Trophoblast cell (in vitro differentiated cells and primary cell): ENCODE measurements around the gene EPHB1.

ENCODE experiments used
- DNase-seq, 2 donors: peaks; one replicate each; pipeline ENCODE4 v3.0.0-alpha.2; 2016
- H2AFZ ChIP-seq: 2 replicates; pipeline ENCODE4 v1.6.1; 2013; ENCODE audit warnings: low read length, moderate library complexity, mild to moderate bottlenecking; ENCODE audit not compliant: insufficient read depth, poor library complexity
- H2AK5ac ChIP-seq: 2 replicates; pipeline ENCODE4 v1.6.1; 2013; ENCODE audit warnings: mild to moderate bottlenecking, low read length
- H2BK120ac ChIP-seq: 2 replicates; pipeline ENCODE4 v1.6.1; 2013; ENCODE audit warnings: low read length, mild to moderate bottlenecking, moderate library complexity; ENCODE audit not compliant: insufficient read depth, poor library complexity
- H2BK12ac ChIP-seq: 2 replicates; pipeline ENCODE4 v1.6.1; 2013; ENCODE audit warnings: mild to moderate bottlenecking, low read length, moderate library complexity
- H2BK5ac ChIP-seq: 2 replicates; pipeline ENCODE4 v1.6.1; 2013; ENCODE audit warnings: low read length, low read depth, moderate library complexity, mild to moderate bottlenecking; ENCODE audit not compliant: poor library complexity
- H3K14ac ChIP-seq: 2 replicates; pipeline ENCODE4 v1.6.1; 2013; ENCODE audit warnings: mild to moderate bottlenecking, low read length
- H3K18ac ChIP-seq: 2 replicates; pipeline ENCODE4 v1.6.1; 2013; ENCODE audit warnings: mild to moderate bottlenecking, low read length
- H3K23ac ChIP-seq: 2 replicates; pipeline ENCODE4 v1.6.1; 2013; ENCODE audit warnings: low read length
- H3K27ac ChIP-seq: 2 replicates; pipeline ENCODE4 v1.5.1; 2013; ENCODE audit warnings: low read depth, mild to moderate bottlenecking, inconsistent platforms, low read length, moderate library complexity
- H3K27me3 ChIP-seq: 2 replicates; pipeline ENCODE4 v1.6.1; 2013; ENCODE audit warnings: inconsistent platforms, mild to moderate bottlenecking, low read length, moderate library complexity; ENCODE audit not compliant: insufficient read depth
- H3K36me3 ChIP-seq, 2 experiments: 1 replicate in 1 of 2; 2 replicates in 1 of 2; pipeline ENCODE4 v1.6.1; 2013; ENCODE audit warnings: low read length in 2 of 2, mild to moderate bottlenecking in 2 of 2, moderate library complexity in 1 of 2; ENCODE audit not compliant: insufficient read depth in 2 of 2, control insufficient read depth in 1 of 2
- H3K4ac ChIP-seq: 2 replicates; pipeline ENCODE4 v1.6.1; 2013; ENCODE audit warnings: low read depth, mild to moderate bottlenecking, low read length, moderate library complexity
- H3K4me1 ChIP-seq, 2 experiments: 1 replicate in 1 of 2; 2 replicates in 1 of 2; pipeline ENCODE4 v1.6.1; 2013; ENCODE audit warnings: low read length in 2 of 2, mild to moderate bottlenecking in 2 of 2, moderate library complexity in 1 of 2; ENCODE audit not compliant: insufficient read depth in 2 of 2, control insufficient read depth in 1 of 2
- H3K4me2 ChIP-seq: 2 replicates; pipeline ENCODE4 v1.6.1; 2013; ENCODE audit warnings: inconsistent platforms, mild to moderate bottlenecking, low read length, moderate library complexity
- H3K4me3 ChIP-seq: 2 replicates; pipeline ENCODE4 v1.5.1; 2013; ENCODE audit warnings: mild to moderate bottlenecking, low read depth, low read length, inconsistent platforms
- H3K79me1 ChIP-seq: one replicate; pipeline ENCODE4 v1.6.1; 2013; ENCODE audit warnings: low read length
- H3K79me2 ChIP-seq: 2 replicates; pipeline ENCODE4 v1.6.1; 2013; ENCODE audit warnings: low read length, mild to moderate bottlenecking; ENCODE audit not compliant: control insufficient read depth, insufficient read depth, poor library complexity
- H3K9ac ChIP-seq: 2 replicates; pipeline ENCODE4 v1.6.1; 2013; ENCODE audit warnings: mild to moderate bottlenecking, low read length
- H3K9me3 ChIP-seq: 2 replicates; pipeline ENCODE4 v1.6.1; 2013; ENCODE audit warnings: low read depth, mild to moderate bottlenecking, control low read depth, inconsistent platforms, low read length; ENCODE audit not compliant: insufficient read depth
- H4K12ac ChIP-seq: 2 replicates; pipeline ENCODE4 v1.6.1; 2013; ENCODE audit warnings: low read depth, mild to moderate bottlenecking, low read length, moderate library complexity
- H4K8ac ChIP-seq: 2 replicates; pipeline ENCODE4 v1.6.1; 2013; ENCODE audit warnings: low read depth, mild to moderate bottlenecking, low read length, moderate library complexity
- H4K91ac ChIP-seq: one replicate; pipeline ENCODE4 v1.6.1; 2013; ENCODE audit warnings: low read depth, mild to moderate bottlenecking, low read length, moderate library complexity
- WGBS: extraction: QIAGEN DNeasy Blood & Tissue Kit; methylation state at CpG from one replicate; pipeline ENCODE4 v1.1.7; 2013; ENCODE audit warnings: missing lambda C conversion rate; ENCODE audit not compliant: insufficient read length, insufficient coverage; ENCODE audit errors: extremely low coverage; 5-methylcytosine and 5-hydroxymethylcytosine counted together

The EPHB1 gene

GRCh38 chr3:134867277-134867676, 72.2 kb downstream of the EPHB1 start:
- H3K79me2 ChIP-seq = no peaks in the 10 kb centered on the region
- H2AK5ac ChIP-seq = no peak overlapping the region
- no peaks in the 10 kb centered on the region for H3K36me3 ChIP-seq
- H3K9ac ChIP-seq = no peak overlapping the region
- no peak for DNase-seq
- H3K4me2 ChIP-seq = no peak overlapping the region
- no peak overlapping the region for H2BK5ac ChIP-seq
- no peak overlapping the region for H3K14ac ChIP-seq
- H3K4me3 ChIP-seq = no peak overlapping the region
- H3K4me1 ChIP-seq = no peaks in the 10 kb centered on the region
- no peak overlapping the region for H4K91ac ChIP-seq
- peaks cover 3% of the 10 kb centered on the region for H3K9me3 ChIP-seq
- H2AFZ ChIP-seq = no peak overlapping the region
- no CpG with 5 or more reads among the region's 1 CpG for WGBS
- H4K12ac ChIP-seq = no peak overlapping the region
- no peak overlapping the region for H4K8ac ChIP-seq
- H3K23ac ChIP-seq = no peak overlapping the region
- H2BK12ac ChIP-seq = no peak overlapping the region
- H3K79me1 ChIP-seq = no peaks in the 10 kb centered on the region
- H3K27ac ChIP-seq = no peak overlapping the region
- H2BK120ac ChIP-seq = no peak overlapping the region
- no peak overlapping the region for H3K4ac ChIP-seq
- H3K18ac ChIP-seq = no peak overlapping the region
- no peaks in the 10 kb centered on the region for H3K27me3 ChIP-seq

DNA sequence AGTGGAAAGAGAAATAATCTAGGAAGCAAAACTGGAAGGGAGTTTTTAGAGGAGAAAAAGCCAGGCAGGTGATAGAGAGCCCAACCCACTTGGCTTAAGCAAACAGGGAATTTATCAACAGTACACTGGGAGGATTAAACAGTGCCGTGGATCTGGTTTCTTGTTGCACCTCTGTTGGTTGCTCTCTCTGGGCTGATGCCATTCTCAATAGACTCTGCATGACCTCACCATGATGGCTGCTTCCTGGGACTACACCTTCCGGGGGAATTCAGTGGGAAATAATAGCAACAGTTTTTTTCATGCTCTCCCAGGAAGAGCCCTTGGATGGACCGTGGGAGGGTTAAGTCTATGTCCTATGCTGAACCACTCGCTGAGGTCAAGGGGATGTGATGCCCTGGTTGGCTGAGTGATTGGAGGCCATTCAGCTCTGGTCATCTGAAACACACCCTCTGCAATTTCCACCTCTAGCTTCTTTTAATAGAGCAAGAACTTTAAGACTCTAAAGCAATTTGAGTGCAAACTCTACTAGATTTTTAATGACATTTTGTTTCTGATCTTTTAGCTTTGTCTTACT, 74.2 kb downstream of the EPHB1 start:
- Histone ChIP-seq H3K79me2 (no peaks in the 10 kb centered on the region), H3K4me3 (no peak overlapping the region), H4K91ac (no peak overlapping the region), H2AK5ac (no peak overlapping the region), H2AFZ (no peak overlapping the region), H2BK12ac (no peak overlapping the region), H3K4ac (no peak overlapping the region), H2BK120ac (no peak overlapping the region), H3K9ac (no peak overlapping the region), H4K12ac (no peak overlapping the region), H4K8ac (no peak overlapping the region), H3K9me3 (no peaks in the 10 kb centered on the region), H3K4me2 (no peak overlapping the region), H3K27me3 (no peaks in the 10 kb centered on the region), H3K36me3 (no peaks in the 10 kb centered on the region), H3K14ac (no peak overlapping the region), H3K27ac (no peak overlapping the region), H3K23ac (no peak overlapping the region), H3K79me1 (no peaks in the 10 kb centered on the region), H3K18ac (no peak overlapping the region), H3K4me1 (no peaks in the 10 kb centered on the region), H2BK5ac (no peak overlapping the region)
- DNase-seq = no peak
- no CpG with 5 or more reads among the region's 4 CpGs for WGBS

GRCh38 chr3:134871818-134872217, 76.8 kb downstream of the EPHB1 start:
- no CpG with 5 or more reads among the region's 1 CpG for WGBS
- Histone ChIP-seq H4K12ac (no peak overlapping the region), H3K79me2 (no peaks in the 10 kb centered on the region), H2BK120ac (no peak overlapping the region), H2BK12ac (no peak overlapping the region), H3K4ac (no peak overlapping the region), H3K27ac (no peak overlapping the region), H3K9ac (no peak overlapping the region), H3K14ac (no peak overlapping the region), H3K4me2 (no peak overlapping the region), H4K91ac (no peak overlapping the region), H3K18ac (no peak overlapping the region), H3K36me3 (no peaks in the 10 kb centered on the region), H3K23ac (no peak overlapping the region), H3K4me3 (no peak overlapping the region), H2AK5ac (no peak overlapping the region), H3K9me3 (no peaks in the 10 kb centered on the region), H2BK5ac (no peak overlapping the region), H4K8ac (no peak overlapping the region), H2AFZ (no peak overlapping the region), H3K27me3 (no peaks in the 10 kb centered on the region), H3K4me1 (no peaks in the 10 kb centered on the region), H3K79me1 (no peaks in the 10 kb centered on the region)
- DNase-seq = no peak

- DNase-seq = no peak
- Histone ChIP-seq H4K12ac (no peak overlapping the region), H3K4me2 (no peak overlapping the region), H3K27ac (no peak overlapping the region), H3K9ac (no peak overlapping the region), H4K91ac (no peak overlapping the region), H3K79me1 (no peaks in the 10 kb centered on the region), H3K9me3 (no peaks in the 10 kb centered on the region), H2BK12ac (no peak overlapping the region), H3K36me3 (no peaks in the 10 kb centered on the region), H4K8ac (no peak overlapping the region), H3K79me2 (no peaks in the 10 kb centered on the region), H3K4me3 (no peak overlapping the region), H3K18ac (no peak overlapping the region), H3K14ac (no peak overlapping the region), H3K4me1 (no peaks in the 10 kb centered on the region), H3K4ac (no peak overlapping the region), H2BK5ac (no peak overlapping the region), H3K23ac (no peak overlapping the region), H2AFZ (no peak overlapping the region), H2AK5ac (no peak overlapping the region), H2BK120ac (no peak overlapping the region), H3K27me3 (no peaks in the 10 kb centered on the region)
- no CpG with 5 or more reads among the region's 8 CpGs for WGBS
These were observed 77.7 kb downstream of the EPHB1 start for GRCh38 chr3:134872440-134873388.
